SK-N-DZ (cell line): ENCODE data around the gene ORMDL2.
"Not testable (repeated sequence)": the region's sequence is repeated elsewhere in the genome, so short reads cannot be mapped to it uniquely, and the experiment has no call there.

Experiments
- DNase-seq: peaks from one replicate; pipeline ENCODE4 v3.0.0-alpha.2; 2015; ENCODE audit warnings: low spot score

ORMDL2 gene

GRCh38 chr12:55828357-55828756 lies 10.5 kb downstream of the ORMDL2 start:
- no peak for DNase-seq

DNA sequence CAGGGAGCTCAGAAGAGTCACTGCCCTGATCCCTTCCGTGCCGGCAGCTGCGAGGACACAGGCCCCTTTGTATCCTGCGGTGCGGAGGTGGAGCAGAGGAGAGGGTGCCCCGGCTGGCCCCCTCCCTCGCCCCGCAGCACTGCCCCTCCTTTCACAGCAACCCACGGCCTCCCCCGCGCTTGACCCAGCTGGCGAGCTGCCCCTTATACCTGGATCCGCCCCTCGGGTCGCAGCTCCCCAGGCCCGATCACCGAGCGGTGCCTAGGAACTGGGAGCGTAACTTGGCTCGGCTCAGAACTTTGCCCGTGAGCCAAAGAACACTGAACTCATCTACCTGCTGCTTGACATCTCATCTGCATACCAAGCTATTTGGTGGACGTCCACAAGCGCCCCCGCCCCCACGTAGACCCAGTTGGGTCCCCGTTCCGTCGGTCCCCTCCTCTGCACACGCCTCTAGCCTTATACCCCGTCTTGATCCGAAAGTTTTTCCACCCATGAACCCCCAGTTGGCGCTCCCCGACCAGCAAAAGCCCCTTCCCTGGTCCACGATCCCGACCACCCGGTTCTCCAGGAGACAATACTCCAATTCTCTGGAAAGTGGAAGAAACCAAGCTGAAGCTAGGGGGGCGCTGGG lies 12.2 kb downstream of the ORMDL2 start:
- peak; percentile 18 for DNase-seq

DNA sequence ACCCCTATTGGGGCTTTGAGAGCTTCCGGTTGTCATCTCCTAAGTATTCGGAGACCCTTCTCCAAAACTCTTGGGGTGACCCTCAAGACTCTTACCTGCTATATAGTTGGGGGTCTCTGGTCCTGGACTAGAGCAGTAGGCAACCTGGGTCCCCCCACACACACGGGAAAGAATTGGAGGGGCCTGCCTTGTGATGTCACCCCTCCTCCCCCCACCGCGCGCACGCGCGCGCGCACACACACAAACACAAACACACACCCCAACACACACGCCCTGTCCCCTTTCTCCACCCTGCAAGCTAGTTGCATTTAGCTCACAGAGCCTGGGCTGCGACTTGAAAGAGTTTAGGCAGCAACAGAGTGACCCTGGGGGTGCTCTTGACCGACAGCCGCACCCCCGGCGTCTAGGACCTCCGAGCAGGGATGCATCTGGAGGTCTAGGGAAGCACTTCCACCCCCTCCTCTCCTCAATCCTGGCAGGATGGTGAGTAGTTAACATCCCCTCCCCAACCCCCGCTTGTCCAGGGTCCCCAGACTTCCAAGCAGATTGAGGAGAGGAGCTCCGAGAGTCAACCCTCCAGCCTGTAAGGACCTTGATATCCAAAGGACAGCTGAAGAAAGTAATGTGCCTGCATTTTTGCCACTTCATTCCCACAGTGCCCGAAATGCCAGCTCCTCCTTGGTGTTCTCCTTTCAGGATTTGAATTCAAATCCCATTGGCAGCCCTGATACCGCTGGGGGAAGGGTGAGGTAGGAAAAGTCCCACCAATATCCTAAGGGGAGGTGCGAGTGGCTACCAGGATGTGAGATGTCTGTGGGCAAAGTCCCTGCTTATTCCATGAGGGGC lies 13.0 kb downstream of the ORMDL2 start:
- peak; percentile 71 for DNase-seq

- no peak for DNase-seq
Observed at GRCh38 chr12:55831447-55831815, 13.6 kb downstream of the ORMDL2 start.

DNA sequence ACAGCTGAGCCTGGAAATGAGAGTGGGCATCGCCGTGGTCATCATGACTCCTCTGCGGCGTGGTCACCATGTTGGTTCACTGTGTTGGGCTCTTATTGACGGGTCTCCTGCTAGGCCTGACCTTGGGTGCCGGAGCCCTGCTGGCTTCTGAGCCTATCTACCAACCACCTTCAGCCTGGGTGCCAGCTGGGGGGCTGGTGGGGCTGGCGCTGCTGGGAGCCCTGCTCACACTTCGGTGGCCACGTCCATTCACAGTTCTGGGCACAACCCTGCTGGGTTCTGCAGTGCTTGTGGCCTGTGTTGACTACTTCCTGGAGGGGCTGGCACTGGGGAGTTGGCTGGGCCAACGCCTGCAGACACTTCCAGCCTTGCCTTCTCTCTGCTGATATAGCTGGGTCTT lies 15.2 kb downstream of the ORMDL2 start:
- DNase-seq = no peak

- DNase-seq = not testable (repeated sequence)
Observed at GRCh38 chr12:55834400-55834799, 16.6 kb downstream of the ORMDL2 start.

GRCh38 chr12:55838361-55838760 lies 20.5 kb downstream of the ORMDL2 start:
- no peak for DNase-seq

- no peak for DNase-seq
Observed at GRCh38 chr12:55839345-55840140, 21.7 kb downstream of the ORMDL2 start.

DNA sequence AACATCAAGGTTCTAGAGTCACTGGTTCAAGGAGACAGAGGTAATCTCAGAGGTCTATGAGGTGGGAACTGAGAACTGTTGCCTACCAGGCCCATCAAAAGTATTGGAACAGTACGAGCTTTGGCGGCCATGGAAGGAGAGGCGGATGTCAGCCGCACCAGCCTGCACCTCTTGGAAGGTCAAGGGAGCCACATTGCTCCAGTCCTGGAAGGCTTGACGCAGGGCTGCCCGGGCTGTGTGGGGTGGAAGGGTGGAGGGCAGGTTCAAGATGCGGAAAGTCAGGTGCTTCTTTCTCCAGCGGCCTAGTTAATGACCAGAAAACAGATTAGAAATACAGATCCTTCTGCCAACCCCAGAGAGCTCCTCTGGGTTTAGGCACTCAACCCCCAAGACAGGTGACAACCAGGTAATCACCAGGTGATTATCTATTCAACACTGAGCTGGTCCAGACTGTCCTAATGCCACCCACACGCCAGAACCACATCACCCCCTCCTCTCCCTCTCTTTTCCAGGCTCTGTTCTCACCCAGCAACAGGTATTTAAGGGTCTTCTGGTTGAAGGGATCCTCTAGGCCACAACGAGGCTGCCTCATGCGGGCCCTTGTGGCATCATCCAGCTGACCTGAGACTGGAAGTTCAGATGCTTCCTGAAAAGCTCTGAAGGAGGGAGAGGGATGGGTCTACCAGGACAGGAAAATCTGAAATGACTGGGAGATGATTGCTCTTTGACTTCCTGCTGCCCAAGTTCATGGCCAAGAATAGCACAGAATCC lies 22.9 kb downstream of the ORMDL2 start:
- DNase-seq = no peak

DNA sequence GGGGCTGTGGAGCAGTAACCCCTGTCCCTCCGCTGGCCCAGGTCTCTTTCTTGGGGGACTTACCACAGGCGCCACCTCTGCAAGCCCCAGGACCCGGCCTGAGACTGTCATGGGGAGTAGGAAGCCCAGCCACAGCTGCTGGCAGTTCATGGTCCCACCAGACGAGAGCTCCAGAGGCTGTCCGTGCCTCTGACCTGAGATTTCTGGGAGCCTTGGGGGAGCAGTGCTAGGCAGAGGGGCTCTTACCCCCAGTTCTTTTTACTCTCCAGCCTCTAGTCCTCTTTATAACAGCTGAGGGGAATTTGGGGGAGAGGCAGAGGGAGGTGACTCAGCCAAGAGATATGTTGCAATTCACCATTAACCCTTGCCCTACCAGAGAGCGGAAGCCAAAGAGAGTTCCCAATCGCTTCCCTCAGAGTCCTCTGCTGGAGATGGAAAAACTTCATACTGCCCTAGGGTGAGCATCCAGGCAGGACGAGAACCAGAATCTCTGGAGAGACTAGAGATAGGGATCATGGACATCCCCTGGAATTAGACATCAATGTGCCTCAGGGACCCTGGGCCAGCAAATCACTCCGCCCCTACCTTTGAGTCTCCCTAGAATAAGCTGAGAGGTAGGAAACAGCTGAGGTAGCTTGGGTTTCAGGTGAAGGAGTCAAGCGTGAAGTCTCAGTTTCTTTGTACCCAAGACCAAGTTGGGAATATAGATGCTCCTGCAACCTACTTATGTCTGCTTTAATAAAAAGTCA lies 25.0 kb downstream of the ORMDL2 start, which contains the start of gene MMP19:
Gene MMP19, minus strand, starts transcription at position 256 of the 749 bp plus-strand sequence. Its CDS starts 106 bp downstream, at position 150.
- no peak for DNase-seq

DNA sequence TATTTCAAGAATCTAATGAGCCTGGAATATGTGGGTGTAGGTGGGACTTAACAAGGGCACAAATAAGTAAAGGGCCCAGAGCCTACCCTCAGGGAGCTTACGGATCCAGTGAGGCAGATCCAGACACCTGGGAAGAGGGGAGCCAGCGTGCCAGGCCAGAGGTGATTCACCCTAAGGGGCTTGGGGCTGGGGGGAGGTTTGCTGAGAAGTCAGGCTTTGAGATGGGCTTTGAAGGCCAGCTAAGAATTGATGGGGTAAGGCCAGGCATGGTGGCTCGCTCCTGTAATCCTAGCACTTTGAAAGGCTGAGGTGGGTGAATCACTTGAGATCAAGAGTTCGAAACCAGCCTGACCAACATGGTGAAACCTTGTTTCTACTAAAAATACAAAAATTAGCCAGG lies 25.6 kb downstream of the ORMDL2 start:
- DNase-seq = no peak

GRCh38 chr12:55844961-55845360 lies 27.1 kb downstream of the ORMDL2 start:
- DNase-seq = no peak

- no peak for DNase-seq
Observed at GRCh38 chr12:55845361-55845760, 27.5 kb downstream of the ORMDL2 start.

GRCh38 chr12:55845785-55846496 lies 28.1 kb downstream of the ORMDL2 start:
- no peak for DNase-seq

- no peak for DNase-seq
Observed at GRCh38 chr12:55847033-55847432, 29.2 kb downstream of the ORMDL2 start.

DNA sequence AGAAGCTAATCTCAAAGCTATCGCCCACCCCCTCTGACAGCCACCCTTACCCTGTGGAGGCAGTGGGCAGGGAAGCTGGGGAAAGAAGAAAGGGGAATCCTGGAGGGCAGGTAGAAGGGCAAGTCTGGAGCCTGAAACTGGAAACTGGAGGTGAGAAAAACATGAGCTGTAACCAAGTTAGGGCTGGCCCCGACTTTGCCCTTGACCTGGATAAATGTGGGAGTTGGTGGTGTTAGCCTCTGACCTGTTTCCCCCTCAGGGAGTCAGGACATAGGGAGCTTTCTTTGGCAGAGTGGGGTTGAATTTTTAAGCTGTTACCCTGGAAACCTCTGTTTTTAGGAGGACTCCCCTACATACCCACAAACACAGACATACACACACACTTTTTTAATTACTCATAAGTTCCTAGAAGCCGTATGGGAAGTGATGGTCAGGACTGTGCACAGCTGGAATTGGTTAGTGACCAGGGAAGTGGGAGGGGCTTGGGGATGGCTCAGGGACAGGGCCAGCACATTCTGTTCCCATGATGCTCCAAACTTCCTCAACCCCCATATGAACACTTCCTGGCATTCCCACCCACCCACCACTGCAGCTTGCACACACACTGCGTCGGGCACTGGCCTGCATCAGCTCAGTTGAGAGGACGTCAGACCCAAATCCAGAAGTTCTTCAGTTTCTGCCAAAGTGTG lies 29.9 kb downstream of the ORMDL2 start:
- DNase-seq = peak; percentile 76

DNA sequence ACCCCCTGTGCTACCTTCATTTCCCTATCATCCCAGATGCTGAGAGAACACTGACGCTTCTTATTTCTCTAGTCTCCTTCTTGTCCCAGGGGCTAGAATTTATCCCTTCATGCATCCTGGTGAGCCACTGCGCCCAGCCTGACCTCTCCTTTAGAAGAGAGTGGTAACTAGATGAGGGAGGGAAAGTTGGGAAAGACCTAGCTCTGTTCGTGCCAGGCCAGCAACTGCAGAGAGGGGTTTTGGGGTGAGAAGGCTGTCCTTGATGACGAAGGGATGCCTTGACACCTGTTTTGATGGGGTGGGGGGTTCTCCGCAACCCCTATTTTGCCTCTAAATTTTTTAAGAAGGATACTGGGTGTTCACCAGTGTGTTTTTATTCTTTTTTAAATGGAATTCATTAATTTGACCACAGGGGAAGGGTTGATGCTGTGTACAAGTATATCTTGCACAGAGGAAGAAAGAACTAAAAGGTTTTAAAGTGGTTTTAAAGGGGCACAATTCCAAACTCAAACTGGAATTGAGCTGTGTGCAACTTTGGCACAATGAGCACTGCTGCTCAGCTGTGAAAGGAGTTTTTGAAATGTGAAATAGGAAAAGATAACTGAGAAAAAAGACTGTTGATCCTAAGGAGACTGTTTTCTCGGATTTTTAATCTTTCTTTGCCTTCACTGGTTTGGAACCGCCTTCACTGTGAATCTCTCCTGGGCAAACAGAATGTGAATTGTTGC lies 31.9 kb downstream of the ORMDL2 start:
- no peak for DNase-seq

DNA sequence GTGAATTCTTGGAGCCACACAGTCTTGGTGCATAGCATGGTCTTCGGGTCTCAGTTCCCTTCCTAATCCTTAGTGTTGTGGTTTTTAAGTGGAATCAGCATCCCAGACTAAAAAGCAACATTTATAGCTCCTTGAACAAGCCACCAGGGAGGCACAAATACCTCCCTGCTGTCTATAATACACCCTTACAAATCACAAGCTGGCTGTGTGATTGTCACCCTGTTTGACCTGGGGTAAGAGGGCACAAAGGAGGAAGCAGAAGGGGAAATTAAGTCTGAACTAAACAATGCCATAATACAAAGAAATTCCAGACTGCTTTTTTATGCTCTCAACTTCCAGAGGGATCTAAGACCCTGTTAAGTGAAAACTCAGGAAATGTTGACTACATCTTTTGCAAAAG lies 32.6 kb downstream of the ORMDL2 start:
- no peak for DNase-seq

DNA sequence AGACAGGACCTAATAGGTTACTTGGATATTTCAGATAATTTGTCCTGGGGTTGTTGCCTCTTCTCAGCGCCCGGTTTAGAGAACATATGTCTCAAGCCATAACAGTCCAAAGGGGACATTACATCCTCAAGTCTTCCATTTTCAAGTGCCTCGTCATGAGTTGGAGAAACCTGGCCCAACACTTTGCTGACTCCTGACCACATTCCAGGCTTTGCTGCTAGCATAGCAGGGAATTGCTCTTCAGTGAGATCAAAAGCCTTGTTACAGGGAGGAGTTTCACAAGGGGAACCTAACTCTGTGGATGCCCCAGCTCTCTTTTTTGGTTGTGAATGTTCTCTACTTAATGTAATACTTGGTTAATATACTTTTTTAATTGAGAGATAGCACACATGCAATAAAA lies 33.1 kb downstream of the ORMDL2 start:
- DNase-seq = no peak
